ENCODE data around the gene OMA1. TPM values are rescaled to one million over a fixed set of nuclear protein-coding genes. Genes with fewer than 3 reads are reported as not detected.
"Not testable (repeated sequence)": the region's sequence is repeated elsewhere in the genome, so short reads cannot be mapped to it uniquely, and the experiment has no call there.

Gene OMA1
- total and polyA plus RNA-seq, 8 donors = 20.5 to 28.3 (median 26.0) TPM

GRCh38 chr1:58566339-58566738 is 19.8 kb upstream of the OMA1 start:
- intact Hi-C loops (cut with DNase I) = no loop called here
- Histone ChIP-seq H3K36me3 (no peaks in the 10 kb centered on the region), H3K27ac (no peak overlapping the region), H3K4me3 (no peak overlapping the region), H3K27me3 (no peaks in the 10 kb centered on the region), H3K9me3 (no peaks in the 10 kb centered on the region), H3K4me1 (peaks cover 0 to 6% of the 10 kb centered on the region in 2 donors)
- ATAC-seq (no peak), DNase-seq (no peak)
- TF ChIP-seq, protein P1, sequence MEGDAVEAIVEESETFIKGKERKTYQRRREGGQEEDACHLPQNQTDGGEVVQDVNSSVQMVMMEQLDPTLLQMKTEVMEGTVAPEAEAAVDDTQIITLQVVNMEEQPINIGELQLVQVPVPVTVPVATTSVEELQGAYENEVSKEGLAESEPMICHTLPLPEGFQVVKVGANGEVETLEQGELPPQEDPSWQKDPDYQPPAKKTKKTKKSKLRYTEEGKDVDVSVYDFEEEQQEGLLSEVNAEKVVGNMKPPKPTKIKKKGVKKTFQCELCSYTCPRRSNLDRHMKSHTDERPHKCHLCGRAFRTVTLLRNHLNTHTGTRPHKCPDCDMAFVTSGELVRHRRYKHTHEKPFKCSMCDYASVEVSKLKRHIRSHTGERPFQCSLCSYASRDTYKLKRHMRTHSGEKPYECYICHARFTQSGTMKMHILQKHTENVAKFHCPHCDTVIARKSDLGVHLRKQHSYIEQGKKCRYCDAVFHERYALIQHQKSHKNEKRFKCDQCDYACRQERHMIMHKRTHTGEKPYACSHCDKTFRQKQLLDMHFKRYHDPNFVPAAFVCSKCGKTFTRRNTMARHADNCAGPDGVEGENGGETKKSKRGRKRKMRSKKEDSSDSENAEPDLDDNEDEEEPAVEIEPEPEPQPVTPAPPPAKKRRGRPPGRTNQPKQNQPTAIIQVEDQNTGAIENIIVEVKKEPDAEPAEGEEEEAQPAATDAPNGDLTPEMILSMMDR (IDR thresholded peaks at IDR 0.05) = no peak

DNA sequence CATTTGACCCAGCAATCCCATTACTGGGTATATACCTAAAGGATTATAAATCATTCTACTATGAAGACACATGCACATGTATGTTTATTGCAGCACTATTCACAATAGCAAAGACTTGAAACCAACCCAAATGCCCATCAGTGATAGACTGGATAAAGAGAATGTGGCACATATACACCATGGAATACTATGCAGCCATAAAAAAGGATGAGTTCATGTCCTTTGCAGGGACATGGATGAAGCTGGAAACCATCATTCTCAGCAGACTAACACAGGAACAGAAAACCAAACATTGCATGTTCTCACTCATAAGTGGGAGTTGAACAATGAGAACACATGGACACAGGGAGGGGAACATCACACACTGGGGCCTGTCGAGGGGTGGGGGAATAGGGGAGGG is 17.2 kb upstream of the OMA1 start:
- H3K4me1 ChIP-seq; H3K36me3 ChIP-seq; H3K4me3 ChIP-seq; H3K27ac ChIP-seq; ATAC-seq; H3K27me3 ChIP-seq; H3K9me3 ChIP-seq; intact Hi-C loops (cut with DNase I); DNase-seq: not testable (repeated sequence)

- Histone ChIP-seq H3K4me1 (peaks cover 0 to 6% of the 10 kb centered on the region in 2 donors), H3K27ac (no peak overlapping the region), H3K4me3 (no peak overlapping the region), H3K36me3 (no peaks in the 10 kb centered on the region), H3K27me3 (no peaks in the 10 kb centered on the region), H3K9me3 (no peaks in the 10 kb centered on the region)
- no peak for DNase-seq
- ATAC-seq = peak; percentile 50
- TF ChIP-seq, protein P1 (IDR thresholded peaks at IDR 0.05) = no peak
- intact Hi-C loops (cut with DNase I) = no loop called here
Observed at GRCh38 chr1:58561633-58562032, 15.1 kb upstream of the OMA1 start.

GRCh38 chr1:58555393-58555792 is 8.9 kb upstream of the OMA1 start:
- DNase-seq = no peak

DNA sequence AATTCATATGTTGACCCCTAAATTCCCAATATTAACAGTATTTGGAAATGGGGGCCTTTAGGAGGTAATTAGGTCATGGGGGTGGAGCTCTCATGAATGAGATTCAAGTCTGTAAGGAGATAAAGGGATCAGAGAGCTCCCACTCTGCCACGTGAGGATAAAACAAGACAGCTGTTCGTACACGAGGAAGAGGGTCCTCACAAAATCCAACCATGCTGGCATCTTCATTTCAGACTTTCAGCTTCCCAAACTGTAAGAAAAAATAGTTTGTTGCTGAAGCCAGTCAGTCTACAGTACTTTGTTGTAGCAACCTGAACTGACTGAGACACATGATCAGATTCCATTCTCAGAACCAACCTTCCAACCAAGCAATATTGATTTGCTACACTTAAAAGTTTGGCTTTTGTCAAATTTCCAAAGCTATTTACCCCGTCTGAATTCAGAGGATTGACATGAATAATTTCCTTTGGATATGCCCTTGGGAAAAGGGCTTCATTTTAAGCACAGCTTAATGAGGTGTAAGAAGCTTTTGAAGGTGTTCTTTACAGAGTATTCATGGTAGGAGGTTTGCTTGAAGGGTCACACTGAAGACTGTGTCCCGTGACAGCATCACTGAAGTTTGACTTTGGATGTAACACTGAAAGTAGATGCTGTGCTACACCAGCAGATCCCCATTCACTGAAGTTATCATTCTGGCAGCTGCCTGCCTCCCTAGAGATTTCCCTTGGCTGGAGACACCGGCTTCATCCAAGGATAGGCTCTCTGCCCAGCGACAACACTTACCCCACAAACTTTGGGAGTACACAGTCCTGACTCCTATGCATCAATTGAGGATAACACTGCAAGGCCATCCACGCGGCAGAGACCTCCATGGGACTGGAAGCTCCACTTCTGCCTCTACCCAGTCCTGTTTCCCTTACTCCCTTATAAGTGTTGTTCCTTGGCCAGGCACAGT is 4.9 kb upstream of the OMA1 start:
- Histone ChIP-seq H3K27ac (no peak overlapping the region), H3K9me3 (no peaks in the 10 kb centered on the region), H3K36me3 (no peaks in the 10 kb centered on the region), H3K27me3 (no peaks in the 10 kb centered on the region), H3K4me3 (no peak overlapping the region), H3K4me1 (no peaks in the 10 kb centered on the region)
- TF ChIP-seq, protein P1 (IDR thresholded peaks at IDR 0.05) = no peak
- intact Hi-C loops (cut with DNase I) = no loop called here
- peak in 2 of 4 donors; percentile 33 to 54 for DNase-seq
- ATAC-seq = no peak

More at GRCh38 chr1:58555393-58555792, 8.9 kb upstream of the OMA1 start:
- no peak overlapping the region for H3K4me3 ChIP-seq
- no peak overlapping the region for H3K27ac ChIP-seq
- H3K4me1 ChIP-seq = no peaks in the 10 kb centered on the region
- no peaks in the 10 kb centered on the region for H3K9me3 ChIP-seq
- no peaks in the 10 kb centered on the region for H3K27me3 ChIP-seq
- no peaks in the 10 kb centered on the region for H3K36me3 ChIP-seq
- TF ChIP-seq, protein P1 (IDR thresholded peaks at IDR 0.05) = no peak
- ATAC-seq = no peak
- intact Hi-C loops (cut with DNase I) = no loop called here

- H3K36me3 ChIP-seq; DNase-seq; H3K9me3 ChIP-seq; intact Hi-C loops (cut with DNase I); H3K4me3 ChIP-seq; H3K27ac ChIP-seq; ATAC-seq; H3K27me3 ChIP-seq: not testable (repeated sequence)
- H3K4me1 ChIP-seq = peaks cover 3 to 10% of the 10 kb centered on the region in 2 donors
Observed at GRCh38 chr1:58549291-58549690, 2.8 kb upstream of the OMA1 start.
